Measurements from ENCODE around the gene F2RL2.
"Not testable (repeated sequence)": the region's sequence is repeated elsewhere in the genome, so short reads cannot be mapped to it uniquely, and the experiment has no call there.

F2RL2 gene

GRCh38 chr5:76625087-76625815 lies 2.0 kb upstream of the F2RL2 start:
- in situ Hi-C loops (cut with MboI; ENCODE audit: low sequenced_read_pairs) = no loop called here

GRCh38 chr5:76622076-76622475 lies 1.1 kb downstream of the F2RL2 start:
- in situ Hi-C loops (cut with MboI; ENCODE audit: low sequenced_read_pairs) = no loop called here

- in situ Hi-C loops (cut with MboI; ENCODE audit: low sequenced_read_pairs) = no loop called here
Observed at GRCh38 chr5:76620166-76620565, 3.0 kb downstream of the F2RL2 start.

- in situ Hi-C loops (cut with MboI; ENCODE audit: low sequenced_read_pairs) = no loop called here
Observed at GRCh38 chr5:76617675-76618074, 5.5 kb downstream of the F2RL2 start.

- in situ Hi-C loops (cut with MboI; ENCODE audit: low sequenced_read_pairs) = no loop called here
Observed at GRCh38 chr5:76617229-76617628, 6.0 kb downstream of the F2RL2 start.

GRCh38 chr5:76616206-76616605 lies 7.0 kb downstream of the F2RL2 start:
- in situ Hi-C loops (cut with MboI; ENCODE audit: low sequenced_read_pairs) = no loop called here

GRCh38 chr5:76615759-76616158 lies 7.4 kb downstream of the F2RL2 start:
- in situ Hi-C loops (cut with MboI; ENCODE audit: low sequenced_read_pairs) = no loop called here

- in situ Hi-C loops (cut with MboI; ENCODE audit: low sequenced_read_pairs) = no loop called here
Observed at GRCh38 chr5:76612942-76613341, 10.3 kb downstream of the F2RL2 start.

GRCh38 chr5:76610196-76610595 lies 13.0 kb downstream of the F2RL2 start:
- in situ Hi-C loops (cut with MboI; ENCODE audit: low sequenced_read_pairs) = no loop called here

GRCh38 chr5:76608833-76609232 lies 14.4 kb downstream of the F2RL2 start:
- in situ Hi-C loops (cut with MboI; ENCODE audit: low sequenced_read_pairs) = no loop called here

GRCh38 chr5:76607353-76607871 lies 15.8 kb downstream of the F2RL2 start:
- in situ Hi-C loops (cut with MboI; ENCODE audit: low sequenced_read_pairs) = no loop called here

GRCh38 chr5:76606701-76607100 lies 16.5 kb downstream of the F2RL2 start:
- in situ Hi-C loops (cut with MboI; ENCODE audit: low sequenced_read_pairs) = no loop called here

GRCh38 chr5:76604838-76605237 lies 18.4 kb downstream of the F2RL2 start:
- in situ Hi-C loops (cut with MboI; ENCODE audit: low sequenced_read_pairs) = no loop called here

- in situ Hi-C loops (cut with MboI; ENCODE audit: low sequenced_read_pairs) = not testable (repeated sequence)
Observed at GRCh38 chr5:76603991-76604390, 19.2 kb downstream of the F2RL2 start.

GRCh38 chr5:76602094-76602726 lies 21.0 kb downstream of the F2RL2 start:
- in situ Hi-C loops (cut with MboI; ENCODE audit: low sequenced_read_pairs) = no loop called here

- in situ Hi-C loops (cut with MboI; ENCODE audit: low sequenced_read_pairs) = no loop called here
Observed at GRCh38 chr5:76601470-76601869, 21.7 kb downstream of the F2RL2 start.

- in situ Hi-C loops (cut with MboI; ENCODE audit: low sequenced_read_pairs) = no loop called here
Observed at GRCh38 chr5:76600716-76601115, 22.5 kb downstream of the F2RL2 start.

GRCh38 chr5:76598531-76598930 lies 24.7 kb downstream of the F2RL2 start:
- in situ Hi-C loops (cut with MboI; ENCODE audit: low sequenced_read_pairs) = no loop called here

GRCh38 chr5:76595755-76596481 lies 27.3 kb downstream of the F2RL2 start:
- in situ Hi-C loops (cut with MboI; ENCODE audit: low sequenced_read_pairs) = no loop called here

GRCh38 chr5:76594107-76594506 lies 29.1 kb downstream of the F2RL2 start:
- in situ Hi-C loops (cut with MboI; ENCODE audit: low sequenced_read_pairs) = no loop called here

GRCh38 chr5:76592692-76593091 lies 30.5 kb downstream of the F2RL2 start:
- in situ Hi-C loops (cut with MboI; ENCODE audit: low sequenced_read_pairs) = no loop called here

GRCh38 chr5:76591366-76591765 lies 31.8 kb downstream of the F2RL2 start:
- in situ Hi-C loops (cut with MboI; ENCODE audit: low sequenced_read_pairs) = no loop called here

Measured in HL-60/S4 treated with phorbol 12-myristate 13-acetate at 8.2 ng/mL for 4 days and 3 days (cell line).